Activated CD4-positive, alpha-beta T cell treated with anti-CD3 and anti-CD28 coated beads, Interleukin-2, amount 10 ng/mL, durations not matched to agents 7 days and 5 days (primary cell): Measurements from ENCODE around the gene BAG2. TPM values are rescaled to one million over a fixed set of nuclear protein-coding genes. Genes with fewer than 3 reads are reported as not detected.

Experiments
- CTCF ChIA-PET: fragments of 350-600 bp; sonication (Branson Sonifier 250); formaldehyde crosslinking; loops from one replicate; lab custom pipeline; 2021; ENCODE audit warnings: antibody characterized with exemption; lab: Charles Lee
- POLR2A ChIA-PET: fragments of 350-600 bp; sonication (Branson Sonifier 250); formaldehyde crosslinking; loops from one replicate; lab custom pipeline; 2021; ENCODE audit warnings: antibody characterized with exemption; lab: Charles Lee
- DNase-seq: peaks from one replicate; pipeline ENCODE4 v3.0.0-alpha.2; 2020
- H3K27ac Mint-ChIP-seq: one replicate; pipeline ENCODE4 v1.8.0; 2021; ENCODE audit warnings: mild to moderate bottlenecking, moderate library complexity, mixed read lengths
- H3K27me3 Mint-ChIP-seq: one replicate; pipeline ENCODE4 v1.8.0; 2021; ENCODE audit warnings: mixed read lengths
- H3K36me3 Mint-ChIP-seq: one replicate; pipeline ENCODE4 v1.8.0; 2021; ENCODE audit warnings: low read depth, mixed read lengths
- H3K4me1 Mint-ChIP-seq: one replicate; pipeline ENCODE4 v1.8.0; 2021; ENCODE audit warnings: mixed read lengths
- H3K4me3 Mint-ChIP-seq: one replicate; pipeline ENCODE4 v1.8.0; 2021; ENCODE audit warnings: mild to moderate bottlenecking, moderate library complexity, mixed read lengths
- H3K9me3 Mint-ChIP-seq: one replicate; pipeline ENCODE4 v1.8.0; 2021; ENCODE audit warnings: mixed read lengths
- total RNA-seq, 2 experiments: library from RNA; stranded (reverse); gene quantifications; one replicate each; pipeline ENCODE4 v1.2.3, GENCODE V29; 2021

BAG2 gene
- total RNA-seq, 2 experiments from 2014 or later, result 7.7 to 8.0 TPM

DNA sequence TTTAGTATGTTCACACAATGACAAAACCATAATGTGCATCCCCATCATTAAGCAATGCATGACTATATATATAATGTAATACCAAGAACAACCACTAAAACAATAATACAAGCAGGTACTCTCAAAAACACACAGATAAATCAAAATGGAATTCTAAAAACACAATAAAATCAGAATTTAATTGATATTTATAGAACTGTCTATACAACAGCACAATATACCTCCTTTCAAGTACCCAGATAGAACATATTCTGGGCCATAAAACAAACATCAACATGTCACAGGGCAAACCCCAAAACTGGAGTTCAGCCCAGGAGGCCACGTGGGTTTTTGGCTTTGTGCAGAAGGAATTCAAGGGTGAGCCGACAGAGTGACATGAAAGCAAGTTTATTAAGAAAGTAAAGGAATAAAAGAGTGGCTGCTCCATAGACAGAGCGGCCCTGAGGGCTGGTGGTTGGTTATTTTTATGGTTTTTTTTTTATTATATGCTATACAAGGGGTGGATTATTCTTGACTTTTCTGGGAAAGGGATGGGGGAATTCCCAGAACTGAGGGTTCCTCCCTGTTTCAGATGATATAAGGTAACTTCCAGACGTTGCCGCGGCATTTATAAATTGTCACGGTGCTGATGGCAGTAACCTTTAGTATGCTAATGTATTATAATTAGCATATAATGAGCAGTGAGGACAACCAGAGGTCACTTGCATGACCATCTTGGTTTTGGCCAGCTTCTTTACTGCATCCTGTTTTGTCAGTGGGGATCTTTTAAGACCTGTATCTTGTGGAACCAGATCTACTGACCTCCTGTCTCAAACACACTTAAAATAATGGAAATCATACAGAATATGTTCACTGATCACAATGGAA, 44.3 kb downstream of the BAG2 start:
- Mint-ChIP-seq H3K27ac (no peak overlapping the region), H3K4me1 (peaks cover 64% of the 10 kb centered on the region), H3K4me3 (no peak overlapping the region), H3K9me3 (peaks cover 11% of the 10 kb centered on the region), H3K36me3 (peaks cover 30% of the 10 kb centered on the region), H3K27me3 (peaks cover 6% of the 10 kb centered on the region)
- no peak for DNase-seq
- ChIA-PET POLR2A (no interaction called here), CTCF (no interaction called here)

DNA sequence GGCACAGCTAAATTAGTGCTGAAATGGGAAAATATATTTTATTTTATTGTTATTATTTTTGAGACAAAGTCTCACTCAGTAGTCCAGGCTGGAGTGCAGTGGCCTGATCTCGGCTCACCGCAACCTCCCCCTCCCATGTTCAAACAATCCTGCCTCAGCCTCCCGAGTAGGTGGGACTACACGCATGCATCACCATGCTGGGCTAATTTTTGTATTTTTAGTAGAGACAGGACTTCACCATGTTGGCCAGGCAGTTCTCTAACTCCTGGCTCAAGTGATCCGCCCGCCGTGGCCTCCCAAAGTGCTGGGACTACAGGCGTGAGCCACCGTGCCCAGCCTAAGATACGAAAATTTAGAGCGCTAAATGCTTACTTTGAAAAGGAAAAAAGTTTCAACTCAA, 45.1 kb downstream of the BAG2 start:
- Mint-ChIP-seq H3K4me1 (peaks cover 64% of the 10 kb centered on the region), H3K36me3 (peaks cover 30% of the 10 kb centered on the region), H3K9me3 (peaks cover 11% of the 10 kb centered on the region), H3K4me3 (no peak overlapping the region), H3K27me3 (peaks cover 6% of the 10 kb centered on the region), H3K27ac (no peak overlapping the region)
- ChIA-PET CTCF (no interaction called here), POLR2A (no interaction called here)
- DNase-seq, result no peak

DNA sequence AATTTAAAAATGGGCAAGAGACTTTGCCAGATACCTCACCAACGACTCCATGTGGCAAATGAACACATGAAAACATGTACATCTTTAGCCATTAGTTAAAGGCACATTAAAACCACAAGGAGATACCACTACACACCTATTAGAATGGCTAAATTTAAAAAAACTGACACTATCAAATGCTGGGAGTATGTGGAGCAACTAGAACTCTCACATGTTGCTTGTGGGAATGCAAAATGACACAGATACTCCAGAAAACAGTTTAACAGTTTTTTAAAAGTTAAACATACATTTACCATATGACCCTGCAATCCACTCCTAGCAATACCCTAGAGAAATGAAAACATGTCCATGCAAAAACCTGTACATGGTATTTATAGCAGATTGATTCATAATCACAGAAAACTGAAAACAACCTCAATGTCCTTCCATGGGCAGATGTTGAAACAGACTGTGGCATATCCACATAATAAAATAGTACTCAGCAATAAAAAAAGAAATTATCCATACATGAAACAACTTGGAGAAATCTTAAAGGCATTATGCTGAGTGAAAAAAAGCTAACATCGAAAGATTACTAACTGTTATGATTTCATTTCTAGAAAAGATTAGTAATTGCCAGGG, 48.1 kb downstream of the BAG2 start:
- ChIA-PET POLR2A (no interaction called here), CTCF (no interaction called here)
- H3K36me3 Mint-ChIP-seq, result peaks cover 18% of the 10 kb centered on the region
- no peak overlapping the region for H3K27ac Mint-ChIP-seq
- H3K9me3 Mint-ChIP-seq, result peaks cover 3% of the 10 kb centered on the region
- H3K27me3 Mint-ChIP-seq, result peaks cover 23% of the 10 kb centered on the region
- DNase-seq, result no peak
- H3K4me1 Mint-ChIP-seq, result peaks cover 49% of the 10 kb centered on the region
- H3K4me3 Mint-ChIP-seq, result peak overlapping the region; percentile 18

DNA sequence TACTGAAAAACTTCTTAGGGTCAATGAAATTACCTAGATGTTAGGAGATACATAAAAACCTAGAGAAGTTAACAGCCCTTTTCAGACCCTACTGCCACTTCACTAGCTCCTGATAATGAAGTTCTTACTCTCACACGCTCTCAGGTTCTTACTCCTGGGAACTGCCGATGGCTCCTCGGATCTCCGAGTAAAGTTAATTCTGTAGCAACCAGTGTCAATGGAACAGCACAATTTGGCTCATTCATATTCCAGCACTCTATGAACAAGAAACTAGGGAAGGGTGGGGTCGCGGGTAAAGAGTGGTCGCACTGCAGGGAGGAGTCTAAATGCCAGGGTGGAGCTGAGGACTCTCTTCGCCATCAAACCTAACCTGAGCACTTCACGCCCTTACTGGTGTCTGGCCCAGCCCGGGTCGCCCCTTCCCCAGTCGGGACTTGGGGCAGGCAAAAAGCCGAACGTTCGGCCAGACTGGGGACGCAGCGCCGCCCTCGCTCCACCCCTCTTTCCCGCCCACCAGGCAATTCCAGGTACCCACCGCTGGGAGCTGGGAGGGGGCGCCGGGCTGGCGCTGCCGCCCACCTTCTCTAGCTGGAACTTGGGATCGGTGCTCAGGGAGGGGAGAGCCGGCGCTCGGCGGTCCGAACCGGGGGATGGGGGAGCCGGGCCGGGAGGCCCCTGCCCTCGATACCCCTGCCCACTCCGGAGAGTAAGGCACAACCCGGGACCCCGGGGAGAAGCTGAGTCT, 49.2 kb downstream of the BAG2 start:
- peaks cover 3% of the 10 kb centered on the region for H3K9me3 Mint-ChIP-seq
- peak overlapping the region; percentile 88 for H3K4me3 Mint-ChIP-seq
- peaks cover 13% of the 10 kb centered on the region for H3K36me3 Mint-ChIP-seq
- H3K27me3 Mint-ChIP-seq, result peaks cover 28% of the 10 kb centered on the region
- CTCF ChIA-PET, result interaction anchor here (0.5 to 1.6 kb wide), 7 partner anchors 9 to 654 kb away, joined by 3 to 6 read pairs (median 4); partner anchors contain the start of gene BAG2
- POLR2A ChIA-PET, result no interaction called here
- peak; percentile 58 for DNase-seq
- peak overlapping the region; percentile 63 for H3K27ac Mint-ChIP-seq
- peaks cover 43% of the 10 kb centered on the region for H3K4me1 Mint-ChIP-seq

DNA sequence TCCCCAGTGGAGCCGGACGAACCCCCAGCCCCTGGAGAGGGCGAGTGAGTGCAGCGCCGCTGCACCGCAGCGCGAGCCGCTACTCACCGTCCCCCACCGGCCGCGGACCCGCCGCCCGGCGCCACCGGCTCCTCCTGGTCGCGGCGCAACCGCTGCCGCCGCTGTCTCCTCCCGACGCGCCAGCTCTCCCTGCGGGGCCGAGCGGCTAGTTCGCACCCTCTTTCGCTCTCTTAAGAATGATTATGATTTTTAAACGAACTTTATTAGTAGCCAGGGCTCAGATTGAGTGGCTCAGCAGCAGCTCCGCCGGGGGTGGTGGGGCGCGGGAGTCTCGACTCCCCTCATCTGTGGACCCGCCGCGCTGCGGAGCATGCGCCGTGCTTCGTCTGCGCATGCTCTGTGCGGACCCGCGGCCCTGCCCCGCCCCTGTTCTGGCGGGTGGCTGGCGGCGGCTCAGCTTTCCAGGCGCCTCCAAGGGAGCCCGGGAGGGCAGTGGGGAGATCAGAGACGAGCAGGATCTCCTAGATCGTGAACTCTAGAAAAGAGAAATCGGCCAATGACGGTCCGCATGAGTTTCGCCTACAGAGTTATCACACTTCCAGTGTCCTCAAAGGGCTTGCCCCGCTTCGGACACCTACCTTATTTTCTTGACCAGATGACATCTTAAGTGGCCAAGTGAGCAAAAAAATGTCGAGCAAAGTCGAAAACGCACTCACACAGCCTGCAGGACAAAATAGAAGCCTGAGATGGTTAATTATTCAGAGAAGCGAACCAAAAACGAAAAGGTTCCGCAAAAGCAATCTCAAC, 50.0 kb downstream of the BAG2 start, which contains the start of gene RAB23:
Gene RAB23 (minus strand): TSS at position 372 of the 807 bp plus-strand sequence. CDS start 11,927 bp downstream, outside the sequence.
- H3K9me3 Mint-ChIP-seq, result peaks cover 3% of the 10 kb centered on the region
- DNase-seq, result peak; percentile 77
- peaks cover 31% of the 10 kb centered on the region for H3K27me3 Mint-ChIP-seq
- POLR2A ChIA-PET, result no interaction called here
- H3K36me3 Mint-ChIP-seq, result peaks cover 10% of the 10 kb centered on the region
- peaks cover 36% of the 10 kb centered on the region for H3K4me1 Mint-ChIP-seq
- peak within 1 kb of the TSS; percentile 90 for H3K27ac Mint-ChIP-seq
- peak within 1 kb of the TSS; percentile 88 for H3K4me3 Mint-ChIP-seq
- CTCF ChIA-PET, result interaction anchor here (0.9 to 1.6 kb wide), 6 partner anchors 9 to 55 kb away, joined by 3 to 6 read pairs (median 4); partner anchors contain the start of gene BAG2

DNA sequence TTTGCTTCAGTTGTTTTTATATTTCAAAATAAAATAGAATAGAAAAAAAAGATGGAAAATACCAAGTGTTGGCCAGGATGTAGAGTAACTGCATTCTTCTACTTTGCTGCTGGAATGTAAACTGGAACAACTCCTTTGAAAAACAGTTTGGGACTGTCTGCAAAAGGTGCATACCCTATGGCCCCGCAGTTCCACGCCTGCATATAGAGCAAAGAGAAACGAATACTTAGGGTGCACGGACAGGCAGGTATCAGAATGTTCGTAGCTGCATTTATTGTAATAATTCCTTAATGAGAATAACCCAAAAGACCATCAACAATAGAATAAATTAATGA, 50.6 kb downstream of the BAG2 start:
- DNase-seq, result no peak
- Mint-ChIP-seq H3K9me3 (peaks cover 3% of the 10 kb centered on the region), H3K36me3 (peaks cover 10% of the 10 kb centered on the region), H3K27ac (no peak overlapping the region), H3K27me3 (peaks cover 31% of the 10 kb centered on the region), H3K4me1 (peaks cover 32% of the 10 kb centered on the region), H3K4me3 (peak overlapping the region; percentile 88)
- CTCF ChIA-PET, result interaction anchor here (1.6 kb wide), 1 partner anchor 31 kb away, joined by 4 read pairs; no protein-coding TSS in a partner anchor
- POLR2A ChIA-PET, result no interaction called here

DNA sequence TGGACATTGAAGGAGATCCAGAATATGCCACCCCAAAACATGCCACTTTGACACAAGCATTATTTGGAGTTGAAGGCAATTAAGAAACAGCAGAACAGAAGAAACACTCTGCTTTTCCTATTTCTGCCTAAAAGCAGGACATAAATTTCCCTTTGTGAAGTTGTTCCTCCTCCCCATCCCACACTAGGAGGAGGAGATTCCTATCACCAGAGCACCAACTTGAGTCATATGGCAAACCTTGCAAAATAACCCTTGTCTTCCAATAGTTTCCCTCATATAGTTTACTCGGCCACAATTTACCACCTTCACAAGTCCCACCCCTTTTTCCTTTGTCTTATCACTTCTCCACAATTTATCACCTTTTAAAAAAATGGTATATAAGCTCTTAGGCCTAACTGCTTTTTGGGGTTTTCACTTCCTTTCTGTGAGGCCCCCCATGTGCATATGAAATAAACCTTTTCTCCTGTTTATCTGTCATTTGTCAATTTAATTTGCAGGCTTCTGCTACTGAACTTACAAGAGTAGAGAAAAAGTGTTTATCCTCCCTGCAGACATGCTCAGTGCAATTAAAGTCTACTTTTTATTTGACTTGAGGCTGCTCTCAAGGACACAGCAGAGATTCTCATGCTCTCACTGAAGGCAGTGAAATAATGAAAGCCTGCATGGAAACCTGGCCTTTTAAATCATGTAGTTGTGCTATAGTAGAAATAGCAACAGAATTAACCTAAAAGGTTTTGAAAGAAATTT, 52.8 kb downstream of the BAG2 start:
- DNase-seq, result no peak
- Mint-ChIP-seq H3K27me3 (peaks cover 36% of the 10 kb centered on the region), H3K27ac (no peak overlapping the region), H3K36me3 (peaks cover 7% of the 10 kb centered on the region), H3K4me1 (peaks cover 16% of the 10 kb centered on the region), H3K4me3 (no peak overlapping the region), H3K9me3 (peaks cover 2% of the 10 kb centered on the region)
- CTCF ChIA-PET, result interaction anchor here (0.6 kb wide), 1 partner anchor 27 kb away, joined by 3 read pairs; no protein-coding TSS in a partner anchor
- POLR2A ChIA-PET, result no interaction called here

DNA sequence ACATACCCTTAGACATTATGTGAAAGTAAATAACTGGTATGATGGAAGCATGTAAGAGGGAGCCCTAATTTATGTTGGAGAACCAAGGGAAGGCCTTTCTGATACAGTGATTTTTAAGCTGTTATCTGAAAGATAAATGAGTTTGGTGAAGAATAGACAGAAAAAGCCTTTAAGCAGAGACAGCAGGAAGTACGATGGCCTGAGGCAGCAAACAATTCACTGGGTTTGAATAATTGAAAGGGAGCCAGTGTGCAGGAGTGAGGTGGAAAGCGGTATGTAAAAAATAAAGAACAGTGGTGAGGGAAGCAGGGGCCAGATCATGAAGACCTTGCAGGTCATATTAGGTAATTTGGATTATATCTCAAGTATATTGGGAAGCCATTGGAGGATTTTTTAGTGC, 54.1 kb downstream of the BAG2 start:
- ChIA-PET CTCF (no interaction called here), POLR2A (interaction anchor here (0.6 kb wide), 1 partner anchor 316 kb away, joined by 3 read pairs; no protein-coding TSS in a partner anchor)
- no peak for DNase-seq
- Mint-ChIP-seq H3K4me3 (no peak overlapping the region), H3K27me3 (peaks cover 38% of the 10 kb centered on the region), H3K9me3 (no peaks in the 10 kb centered on the region), H3K27ac (no peak overlapping the region), H3K4me1 (peaks cover 7% of the 10 kb centered on the region), H3K36me3 (no peaks in the 10 kb centered on the region)

Other genes with a start within 250 kb of the BAG2 start
- not detected for gene BEND6, start 217.2 kb upstream of the BAG2 start, total RNA-seq
- 10 to 100 TPM; 13.9 to 15.4 TPM for gene KIAA1586, start 125.6 kb upstream of the BAG2 start, total RNA-seq
- gene ZNF451, start 82.1 kb upstream of the BAG2 start, total RNA-seq, result 10 to 100 TPM; 62.2 to 66.6 TPM
- 1 to 10 TPM; 3.5 to 3.8 TPM for gene RAB23, start 50.0 kb downstream of the BAG2 start, total RNA-seq
- gene PRIM2, start 145.3 kb downstream of the BAG2 start, total RNA-seq, result 10 to 100 TPM; 35.7 to 37.7 TPM